ENCODE results near the gene SYK. TPM values are rescaled to one million over a fixed set of nuclear protein-coding genes. Genes with fewer than 3 reads are reported as not detected.

SYK gene
- total RNA-seq, 2 donors from 2014 or later, result 5.0 to 7.7 TPM

DNA sequence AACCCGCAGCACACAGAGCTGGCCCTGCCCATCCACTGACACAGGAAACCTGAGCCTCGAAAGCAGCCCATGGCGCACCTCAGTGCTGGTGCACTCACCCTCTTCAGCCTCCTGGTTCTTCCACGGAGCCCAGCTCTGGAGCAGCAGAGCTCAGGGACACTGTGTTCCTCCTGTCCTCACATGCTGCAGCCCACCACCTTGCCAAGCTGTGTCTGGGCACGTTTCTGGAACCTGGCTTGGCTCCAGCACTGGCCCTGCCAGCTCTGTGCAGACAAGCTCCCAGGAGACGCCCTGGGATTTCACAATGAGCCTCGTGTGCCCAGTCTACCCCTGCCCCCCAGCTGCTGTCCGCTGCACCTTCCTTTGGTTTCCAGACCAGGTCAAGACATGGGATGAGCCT lies 119.5 kb downstream of the SYK start:
- ATAC-seq (no peak), DNase-seq (no peak)
- no peaks in the 10 kb centered on the region for H3K9me3 ChIP-seq (ENCODE audit: control insufficient read depth, low read length, poor library complexity, severe bottlenecking)
- peak overlapping the region; percentile 2 for H3K27ac Mint-ChIP-seq
- no peak overlapping the region for H3K4me3 Mint-ChIP-seq
- H3K27me3 Mint-ChIP-seq, result peaks cover 43% of the 10 kb centered on the region
- H3K4me1 Mint-ChIP-seq, result peaks cover 4% of the 10 kb centered on the region
- H3K36me3 Mint-ChIP-seq (ENCODE audit: low read depth), result peaks cover 9% of the 10 kb centered on the region

DNA sequence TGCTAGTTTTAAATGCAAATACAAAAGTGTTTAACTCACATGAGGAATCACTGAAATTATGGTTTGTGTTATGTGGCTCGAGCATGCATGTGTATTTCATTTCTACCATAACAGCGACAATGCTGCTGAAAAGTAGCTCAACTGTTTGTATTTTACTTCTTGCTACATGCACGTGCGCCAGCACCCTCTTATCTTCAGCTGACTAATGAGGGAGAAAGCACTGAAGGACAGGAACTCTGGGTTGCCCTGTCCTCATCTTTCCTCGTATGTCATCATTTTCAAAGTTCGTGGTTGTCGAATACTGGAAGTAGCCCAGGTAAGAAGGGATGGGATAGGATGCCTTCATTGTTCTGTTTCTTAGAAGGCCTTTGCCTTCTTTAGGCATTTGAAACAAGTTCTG lies 120.3 kb downstream of the SYK start:
- DNase-seq, result no peak
- no peak overlapping the region for H3K4me3 Mint-ChIP-seq
- no peaks in the 10 kb centered on the region for H3K9me3 ChIP-seq (ENCODE audit: control insufficient read depth, low read length, poor library complexity, severe bottlenecking)
- no peak for ATAC-seq
- H3K4me1 Mint-ChIP-seq, result peaks cover 4% of the 10 kb centered on the region
- peaks cover 49% of the 10 kb centered on the region for H3K27me3 Mint-ChIP-seq
- peak overlapping the region; percentile 2 for H3K27ac Mint-ChIP-seq
- peaks cover 9% of the 10 kb centered on the region for H3K36me3 Mint-ChIP-seq (ENCODE audit: low read depth)

DNA sequence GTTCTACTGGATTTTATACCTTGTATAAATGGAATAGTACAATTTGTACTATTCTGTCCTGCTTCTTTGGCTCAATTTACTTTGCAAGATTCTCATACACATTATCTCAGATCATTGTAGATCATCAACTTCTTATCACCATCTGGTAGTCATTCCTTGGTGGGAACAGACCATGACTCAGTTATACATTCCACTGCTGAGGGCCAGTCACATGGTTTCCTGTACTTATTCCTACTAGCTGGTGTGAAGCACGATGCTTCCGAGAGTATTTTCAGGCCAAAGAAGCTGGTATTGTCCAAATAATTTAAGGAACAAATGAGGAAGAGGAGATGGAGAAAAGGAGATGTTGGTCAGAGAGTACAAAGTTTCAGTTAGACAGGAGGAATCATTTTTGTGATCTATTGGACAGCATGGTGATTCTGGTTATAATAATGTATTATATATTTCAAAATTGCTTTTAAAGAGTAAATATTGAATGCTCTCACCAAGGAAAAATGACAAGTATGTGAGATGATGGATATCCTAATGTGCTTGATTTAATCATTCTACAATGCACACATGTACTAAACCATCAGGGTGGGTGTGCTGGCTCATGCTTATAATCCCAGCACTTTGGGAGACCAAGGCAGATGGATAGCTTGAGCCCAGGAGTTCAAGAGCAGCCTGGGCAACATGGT lies 124.1 kb downstream of the SYK start:
- H3K4me3 Mint-ChIP-seq, result no peak overlapping the region
- no peak overlapping the region for H3K27ac Mint-ChIP-seq
- H3K36me3 Mint-ChIP-seq (ENCODE audit: low read depth), result peaks cover 5% of the 10 kb centered on the region
- no peak for DNase-seq
- peaks cover 50% of the 10 kb centered on the region for H3K27me3 Mint-ChIP-seq
- H3K9me3 ChIP-seq (ENCODE audit: control insufficient read depth, low read length, poor library complexity, severe bottlenecking), result no peaks in the 10 kb centered on the region
- no peak for ATAC-seq
- no peaks in the 10 kb centered on the region for H3K4me1 Mint-ChIP-seq

DNA sequence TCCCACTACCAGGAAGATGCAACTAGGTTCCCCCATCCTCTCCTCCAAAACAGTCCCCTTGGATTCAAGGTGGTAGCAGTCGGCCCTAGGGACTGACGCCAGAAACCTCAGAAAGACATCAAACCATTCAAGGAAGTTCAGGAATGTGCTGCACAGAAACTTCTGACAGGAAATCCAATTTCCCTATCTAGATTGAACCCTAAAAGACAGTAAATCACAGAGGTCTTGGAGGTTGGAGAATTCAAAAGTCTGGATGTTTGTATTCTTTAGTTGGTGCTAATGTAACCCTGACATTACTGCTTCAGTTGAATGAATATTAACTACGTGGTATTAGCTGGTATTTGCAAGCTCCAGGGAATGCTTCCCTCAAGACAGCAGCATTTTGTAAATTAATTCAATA lies 125.3 kb downstream of the SYK start:
- DNase-seq (no peak), ATAC-seq (no peak)
- no peaks in the 10 kb centered on the region for H3K9me3 ChIP-seq (ENCODE audit: control insufficient read depth, low read length, poor library complexity, severe bottlenecking)
- Mint-ChIP-seq H3K4me3 (no peak overlapping the region), H3K36me3 (ENCODE audit: low read depth) (peaks cover 5% of the 10 kb centered on the region), H3K27me3 (peaks cover 49% of the 10 kb centered on the region), H3K27ac (no peak overlapping the region), H3K4me1 (no peaks in the 10 kb centered on the region)

DNA sequence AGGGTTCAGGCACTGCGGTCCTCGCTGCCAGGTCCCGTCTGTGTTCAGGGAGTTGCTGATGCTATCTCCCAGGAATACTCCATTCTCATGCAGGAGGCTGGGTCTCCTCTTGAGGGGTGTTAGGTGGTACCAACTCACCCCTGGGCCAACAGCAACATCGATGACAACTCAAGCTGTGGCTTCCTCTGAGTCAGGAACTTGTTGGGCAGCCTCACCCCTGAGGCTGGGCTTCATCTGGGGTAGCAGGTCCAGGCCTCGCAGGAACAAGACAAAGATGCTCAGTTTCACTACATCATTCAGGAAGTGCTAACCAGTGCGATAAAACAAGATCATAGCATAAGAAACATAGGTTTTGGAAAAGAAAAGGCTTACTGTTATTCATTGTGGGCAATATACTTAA lies 125.9 kb downstream of the SYK start:
- ATAC-seq, result no peak

DNA sequence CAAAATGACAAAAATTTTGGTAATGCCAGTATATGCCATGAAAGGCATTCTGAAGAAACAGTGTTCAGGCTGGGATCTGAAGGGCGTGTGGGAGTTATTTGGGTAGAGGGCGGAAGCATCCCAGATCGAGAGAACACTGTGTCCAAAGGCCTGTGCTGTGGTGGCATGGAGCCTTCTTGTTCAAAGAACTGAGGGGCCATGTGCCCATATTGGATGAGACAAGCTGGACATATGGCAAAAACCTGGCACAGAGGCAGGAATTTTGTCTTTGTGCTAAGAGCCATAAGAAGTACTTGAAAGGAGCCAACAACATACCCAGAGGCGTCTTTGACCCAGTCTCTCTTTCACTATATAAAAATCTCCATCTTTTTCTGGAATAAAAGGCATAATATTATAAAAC lies 128.0 kb downstream of the SYK start:
- Mint-ChIP-seq H3K27ac (no peak overlapping the region), H3K36me3 (ENCODE audit: low read depth) (no peaks in the 10 kb centered on the region), H3K4me3 (no peak overlapping the region), H3K4me1 (no peaks in the 10 kb centered on the region), H3K27me3 (peaks cover 38% of the 10 kb centered on the region)
- ATAC-seq (no peak), DNase-seq (no peak)
- H3K9me3 ChIP-seq (ENCODE audit: control insufficient read depth, low read length, poor library complexity, severe bottlenecking), result no peaks in the 10 kb centered on the region

More for the DNA sequence above, 125.9 kb downstream of the SYK start:
- H3K27me3 Mint-ChIP-seq, result peaks cover 44% of the 10 kb centered on the region
- no peaks in the 10 kb centered on the region for H3K4me1 Mint-ChIP-seq
- no peak for DNase-seq
- peaks cover 5% of the 10 kb centered on the region for H3K36me3 Mint-ChIP-seq (ENCODE audit: low read depth)
- H3K27ac Mint-ChIP-seq, result no peak overlapping the region
- H3K4me3 Mint-ChIP-seq, result no peak overlapping the region
- H3K9me3 ChIP-seq (ENCODE audit: control insufficient read depth, low read length, poor library complexity, severe bottlenecking), result no peaks in the 10 kb centered on the region

DNA sequence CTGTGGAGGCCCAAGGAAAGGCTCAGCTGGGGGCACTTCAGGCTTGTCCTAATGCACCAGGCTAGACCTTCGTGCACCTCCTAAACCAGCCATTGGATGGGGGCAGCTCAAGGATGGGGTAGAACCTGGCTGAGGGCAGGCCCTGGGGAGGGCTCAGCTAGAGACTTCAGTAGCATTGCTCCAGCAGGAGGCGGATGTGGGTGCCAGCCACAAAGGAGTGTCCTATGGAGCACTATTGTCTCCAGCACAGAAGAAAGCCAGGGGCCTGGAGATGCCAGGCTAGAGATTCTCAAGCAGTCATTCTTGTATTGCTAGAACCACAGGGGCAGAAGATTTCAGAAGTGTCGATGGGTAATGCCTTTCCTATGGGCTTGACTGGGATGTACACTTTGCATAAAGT lies 131.8 kb downstream of the SYK start:
- H3K27me3 Mint-ChIP-seq, result peaks cover 44% of the 10 kb centered on the region
- H3K27ac Mint-ChIP-seq, result no peak overlapping the region
- DNase-seq (no peak), ATAC-seq (no peak)
- H3K9me3 ChIP-seq (ENCODE audit: control insufficient read depth, low read length, poor library complexity, severe bottlenecking), result no peaks in the 10 kb centered on the region
- no peaks in the 10 kb centered on the region for H3K36me3 Mint-ChIP-seq (ENCODE audit: low read depth)
- no peak overlapping the region for H3K4me3 Mint-ChIP-seq
- no peaks in the 10 kb centered on the region for H3K4me1 Mint-ChIP-seq

DNA sequence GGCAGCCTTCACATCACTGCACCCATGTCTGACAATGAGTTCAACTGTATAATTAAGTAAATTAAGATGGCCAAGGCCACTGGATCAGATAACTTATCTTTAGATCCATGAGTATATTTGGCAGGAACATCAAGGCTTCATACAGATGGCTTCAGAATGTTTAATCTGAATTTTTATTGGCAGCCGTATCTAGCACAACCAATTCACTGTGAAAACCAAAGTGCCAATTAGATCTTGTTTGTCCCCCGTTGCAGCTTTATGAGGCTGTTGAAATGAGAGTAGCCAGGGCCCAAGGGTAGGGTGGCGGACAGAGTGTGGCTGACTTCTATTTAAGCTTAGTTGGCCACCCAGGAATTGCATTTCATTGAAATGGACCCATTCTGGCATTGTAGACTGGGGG lies 137.7 kb downstream of the SYK start:
- DNase-seq, result no peak
- Mint-ChIP-seq H3K27me3 (peaks cover 56% of the 10 kb centered on the region), H3K36me3 (ENCODE audit: low read depth) (no peaks in the 10 kb centered on the region), H3K4me3 (no peak overlapping the region), H3K4me1 (no peaks in the 10 kb centered on the region), H3K27ac (no peak overlapping the region)
- no peaks in the 10 kb centered on the region for H3K9me3 ChIP-seq (ENCODE audit: control insufficient read depth, low read length, poor library complexity, severe bottlenecking)
- no peak for ATAC-seq

DNA sequence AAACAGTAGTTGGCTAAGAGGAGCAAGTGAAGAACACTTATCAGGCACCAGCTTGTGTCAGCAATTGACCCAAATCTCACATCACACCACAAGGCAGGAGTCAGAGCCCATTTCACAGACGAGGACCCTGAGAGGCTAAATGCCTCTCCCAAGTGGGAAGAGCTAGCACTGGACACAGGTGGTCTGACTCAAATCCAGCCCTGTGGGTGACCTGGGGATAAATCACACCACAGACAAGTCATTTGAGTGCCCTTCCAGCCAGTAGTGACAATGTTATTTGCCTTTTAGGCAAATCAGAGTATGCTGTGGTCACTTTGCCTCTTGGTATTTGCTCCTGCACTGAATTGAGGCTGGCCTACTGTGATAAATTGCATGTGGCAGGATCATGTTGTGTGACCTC lies 138.7 kb downstream of the SYK start:
- Mint-ChIP-seq H3K4me3 (no peak overlapping the region), H3K27ac (no peak overlapping the region), H3K36me3 (ENCODE audit: low read depth) (no peaks in the 10 kb centered on the region), H3K4me1 (no peaks in the 10 kb centered on the region), H3K27me3 (peaks cover 59% of the 10 kb centered on the region)
- DNase-seq (no peak), ATAC-seq (no peak)
- no peaks in the 10 kb centered on the region for H3K9me3 ChIP-seq (ENCODE audit: control insufficient read depth, low read length, poor library complexity, severe bottlenecking)

DNA sequence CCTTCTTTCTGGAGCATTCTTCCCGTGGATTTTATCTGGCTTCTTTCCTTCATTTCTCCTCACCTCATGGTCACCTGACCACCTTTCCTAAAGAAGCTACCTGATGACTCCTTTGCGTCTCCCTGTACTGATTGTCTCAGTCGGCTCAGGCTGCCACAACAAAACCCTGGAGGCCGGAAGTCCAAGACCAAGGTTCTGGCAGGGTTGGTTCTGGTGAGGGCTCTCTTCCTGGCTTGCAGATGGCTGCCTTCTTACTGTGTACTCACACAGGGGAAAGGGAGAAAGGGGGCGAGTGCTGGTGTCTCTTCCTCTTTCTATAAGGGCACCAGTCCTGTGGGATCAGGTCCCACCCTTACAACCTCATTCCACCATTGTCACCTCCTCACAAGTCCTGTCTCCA lies 140.0 kb downstream of the SYK start:
- no peaks in the 10 kb centered on the region for H3K36me3 Mint-ChIP-seq (ENCODE audit: low read depth)
- no peak for ATAC-seq

DNA sequence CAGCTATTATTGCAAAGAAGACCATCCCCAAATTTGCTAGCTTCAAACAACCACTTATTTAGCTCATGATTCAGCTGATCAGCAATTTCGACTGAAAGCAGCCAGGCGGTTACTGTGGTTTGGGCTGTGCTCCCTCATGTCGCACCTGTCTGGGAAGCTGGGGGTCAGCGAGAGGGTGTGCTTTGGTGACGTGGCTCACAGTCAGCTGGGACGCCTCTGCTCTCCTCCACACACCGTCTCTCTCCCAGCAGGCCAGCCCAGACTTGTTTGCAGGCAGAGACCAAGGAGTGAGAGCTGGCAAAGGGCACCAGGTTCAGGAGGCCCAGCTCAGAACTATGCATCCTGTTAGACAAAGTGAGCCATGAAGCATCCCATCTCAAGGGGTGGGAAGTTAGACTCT lies 140.9 kb downstream of the SYK start:
- Mint-ChIP-seq H3K4me3 (no peak overlapping the region), H3K27me3 (peaks cover 64% of the 10 kb centered on the region), H3K27ac (no peak overlapping the region), H3K36me3 (ENCODE audit: low read depth) (no peaks in the 10 kb centered on the region), H3K4me1 (no peaks in the 10 kb centered on the region)
- H3K9me3 ChIP-seq (ENCODE audit: control insufficient read depth, low read length, poor library complexity, severe bottlenecking), result no peaks in the 10 kb centered on the region
- DNase-seq (no peak), ATAC-seq (no peak)

More for the DNA sequence above, 140.0 kb downstream of the SYK start:
- H3K27ac Mint-ChIP-seq, result no peak overlapping the region
- no peaks in the 10 kb centered on the region for H3K9me3 ChIP-seq (ENCODE audit: control insufficient read depth, low read length, poor library complexity, severe bottlenecking)
- H3K4me1 Mint-ChIP-seq, result no peaks in the 10 kb centered on the region
- H3K27me3 Mint-ChIP-seq, result peaks cover 65% of the 10 kb centered on the region
- no peak for DNase-seq
- H3K4me3 Mint-ChIP-seq, result no peak overlapping the region

DNA sequence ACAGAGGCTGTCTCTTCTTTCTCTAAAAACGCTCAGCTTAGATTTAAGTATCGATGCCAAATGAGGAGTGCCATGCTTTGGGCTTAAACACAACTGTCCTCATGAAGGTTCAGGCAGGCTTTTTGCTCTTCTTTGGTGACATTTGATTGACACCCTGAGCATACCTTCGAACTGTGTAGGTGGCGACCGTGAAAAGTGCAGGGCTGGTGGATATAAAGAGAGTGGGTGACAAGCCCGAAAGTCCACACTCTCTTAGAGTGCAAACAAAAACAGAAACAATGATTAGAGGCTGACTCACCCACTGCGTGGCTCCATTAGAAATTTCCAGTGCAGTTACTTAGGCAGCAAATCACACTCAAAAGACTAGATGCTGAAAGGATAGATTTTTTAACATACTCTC lies 141.7 kb downstream of the SYK start:
- Mint-ChIP-seq H3K4me1 (no peaks in the 10 kb centered on the region), H3K4me3 (no peak overlapping the region), H3K36me3 (ENCODE audit: low read depth) (no peaks in the 10 kb centered on the region), H3K27ac (no peak overlapping the region), H3K27me3 (peaks cover 64% of the 10 kb centered on the region)
- DNase-seq (no peak), ATAC-seq (no peak)
- no peaks in the 10 kb centered on the region for H3K9me3 ChIP-seq (ENCODE audit: control insufficient read depth, low read length, poor library complexity, severe bottlenecking)

DNA sequence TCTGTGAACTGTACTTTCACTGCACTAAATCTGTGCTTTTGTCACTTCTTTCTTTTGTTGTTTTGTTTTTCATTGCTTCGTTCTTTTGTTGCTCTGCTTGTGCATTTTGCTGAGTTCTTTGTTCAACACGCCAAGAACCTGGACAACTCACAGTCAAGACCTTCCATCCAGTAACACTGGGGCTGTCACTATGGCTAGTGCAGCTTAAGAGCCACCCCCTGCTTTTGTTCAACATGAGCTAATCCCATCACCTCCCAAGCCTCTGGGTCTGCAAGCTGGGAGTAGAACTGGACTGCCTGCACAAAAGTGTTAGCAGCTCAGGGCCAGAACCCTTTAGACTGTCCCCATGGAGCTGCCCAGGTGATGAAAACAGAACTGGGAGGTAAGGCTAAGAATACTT lies 143.7 kb downstream of the SYK start:
- H3K4me3 Mint-ChIP-seq, result no peak overlapping the region
- ATAC-seq (no peak), DNase-seq (no peak)
- H3K9me3 ChIP-seq (ENCODE audit: control insufficient read depth, low read length, poor library complexity, severe bottlenecking), result no peaks in the 10 kb centered on the region
- H3K27me3 Mint-ChIP-seq, result peaks cover 66% of the 10 kb centered on the region
- H3K36me3 Mint-ChIP-seq (ENCODE audit: low read depth), result no peaks in the 10 kb centered on the region
- no peaks in the 10 kb centered on the region for H3K4me1 Mint-ChIP-seq
- no peak overlapping the region for H3K27ac Mint-ChIP-seq

DNA sequence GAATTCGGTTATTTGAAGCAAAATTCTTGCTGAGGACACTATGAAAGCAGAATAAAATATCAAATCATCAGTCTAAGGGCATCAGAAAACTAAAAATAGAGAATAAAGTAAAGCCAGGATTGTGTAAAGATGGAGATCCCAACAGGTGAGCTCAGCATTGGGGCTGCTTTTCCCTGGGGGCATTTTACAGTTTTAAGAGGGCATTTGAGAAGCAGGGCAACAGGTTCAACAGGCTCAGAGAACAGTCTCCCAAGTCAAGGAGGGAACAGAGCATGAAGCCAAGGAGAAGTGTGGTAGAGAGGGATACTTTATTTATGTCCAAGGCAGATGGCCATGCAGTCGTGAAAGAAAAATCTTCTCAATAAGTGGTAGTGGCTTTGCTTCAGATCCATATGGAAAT lies 145.4 kb downstream of the SYK start:
- no peak overlapping the region for H3K4me3 Mint-ChIP-seq

More for the DNA sequence above, 145.4 kb downstream of the SYK start:
- no peak for DNase-seq
- H3K27ac Mint-ChIP-seq, result no peak overlapping the region
- no peak for ATAC-seq
- H3K4me1 Mint-ChIP-seq, result no peaks in the 10 kb centered on the region
- no peaks in the 10 kb centered on the region for H3K36me3 Mint-ChIP-seq (ENCODE audit: low read depth)
- H3K27me3 Mint-ChIP-seq, result peaks cover 61% of the 10 kb centered on the region
- no peaks in the 10 kb centered on the region for H3K9me3 ChIP-seq (ENCODE audit: control insufficient read depth, low read length, poor library complexity, severe bottlenecking)

All from T-helper 17 cell (primary cell).